Measurements from ENCODE around the gene GNAQ.

DNA sequence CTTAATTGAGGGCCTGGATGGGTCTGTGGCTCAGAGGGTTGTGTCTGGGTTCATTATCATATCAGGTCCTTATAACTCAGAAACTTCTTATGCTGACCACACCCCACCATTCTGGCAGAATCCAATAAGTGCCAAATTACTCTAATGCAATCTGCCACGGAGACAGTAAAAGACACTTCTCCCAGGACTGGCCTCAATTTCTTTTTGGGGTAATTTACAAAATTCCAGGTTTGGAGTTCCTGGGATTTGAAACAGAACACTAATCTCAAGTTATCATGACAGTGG is 187.8 kb downstream of the GNAQ start:
- TF ChIP-seq, protein P1, sequence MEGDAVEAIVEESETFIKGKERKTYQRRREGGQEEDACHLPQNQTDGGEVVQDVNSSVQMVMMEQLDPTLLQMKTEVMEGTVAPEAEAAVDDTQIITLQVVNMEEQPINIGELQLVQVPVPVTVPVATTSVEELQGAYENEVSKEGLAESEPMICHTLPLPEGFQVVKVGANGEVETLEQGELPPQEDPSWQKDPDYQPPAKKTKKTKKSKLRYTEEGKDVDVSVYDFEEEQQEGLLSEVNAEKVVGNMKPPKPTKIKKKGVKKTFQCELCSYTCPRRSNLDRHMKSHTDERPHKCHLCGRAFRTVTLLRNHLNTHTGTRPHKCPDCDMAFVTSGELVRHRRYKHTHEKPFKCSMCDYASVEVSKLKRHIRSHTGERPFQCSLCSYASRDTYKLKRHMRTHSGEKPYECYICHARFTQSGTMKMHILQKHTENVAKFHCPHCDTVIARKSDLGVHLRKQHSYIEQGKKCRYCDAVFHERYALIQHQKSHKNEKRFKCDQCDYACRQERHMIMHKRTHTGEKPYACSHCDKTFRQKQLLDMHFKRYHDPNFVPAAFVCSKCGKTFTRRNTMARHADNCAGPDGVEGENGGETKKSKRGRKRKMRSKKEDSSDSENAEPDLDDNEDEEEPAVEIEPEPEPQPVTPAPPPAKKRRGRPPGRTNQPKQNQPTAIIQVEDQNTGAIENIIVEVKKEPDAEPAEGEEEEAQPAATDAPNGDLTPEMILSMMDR (IDR thresholded peaks at IDR 0.05): no peak
- no peak for TF ChIP-seq EZH2 (IDR thresholded peaks at IDR 0.05; ENCODE audit: borderline replicate concordance, insufficient read depth, low read depth, low read length, poor library complexity, severe bottlenecking)

Data from B cell (primary cell).